ENCODE measurements around the gene PLSCR4.

- TF ChIP-seq CTCF (IDR thresholded peaks at IDR 0.05) (no peak), POLR2A (IDR thresholded peaks at IDR 0.05) (no peak), POLR2AphosphoS5 (IDR thresholded peaks at IDR 0.05) (no peak)
Observed at GRCh38 chr3:146217324-146217723, 33.6 kb downstream of the PLSCR4 start.

All from gastroesophageal sphincter (tissue), 3 donors.